ENCODE measurements around the gene SELENOO.

The SELENOO gene

GRCh38 chr22:50243685-50244419, 43.0 kb downstream of the SELENOO start:
- DNase-seq = no peak

GRCh38 chr22:50244420-50245213, 43.8 kb downstream of the SELENOO start, which contains the start of gene TUBGCP6:
Gene TUBGCP6, minus strand, starts transcription at chr22:50245023. Its CDS starts 564 bp downstream, at chr22:50244459.
- DNase-seq = peak; percentile 33

GRCh38 chr22:50245214-50246072, 44.6 kb downstream of the SELENOO start:
- DNase-seq = no peak

- DNase-seq = no peak
Measured at GRCh38 chr22:50246242-50247175, 45.7 kb downstream of the SELENOO start.

GRCh38 chr22:50247748-50248147, 46.9 kb downstream of the SELENOO start:
- no peak for DNase-seq

GRCh38 chr22:50248196-50249081, 47.6 kb downstream of the SELENOO start:
- no peak for DNase-seq

- no peak for DNase-seq
Measured at GRCh38 chr22:50249341-50250248, 48.8 kb downstream of the SELENOO start.

- DNase-seq = no peak
Measured at GRCh38 chr22:50250249-50250554, 49.4 kb downstream of the SELENOO start.

GRCh38 chr22:50250555-50251476, 50.0 kb downstream of the SELENOO start, which contains the start of gene HDAC10:
Gene HDAC10, minus strand, starts transcription at chr22:50251265. Its CDS starts 233 bp downstream, at chr22:50251032.
- DNase-seq = no peak

GRCh38 chr22:50251477-50252081, 50.8 kb downstream of the SELENOO start:
- no peak for DNase-seq

GRCh38 chr22:50252082-50253045, 51.6 kb downstream of the SELENOO start:
- no peak for DNase-seq

GRCh38 chr22:50253046-50253915, 52.5 kb downstream of the SELENOO start:
- no peak for DNase-seq

- no peak for DNase-seq
Measured at GRCh38 chr22:50253941-50254340, 53.1 kb downstream of the SELENOO start.

GRCh38 chr22:50255099-50255498, 54.3 kb downstream of the SELENOO start:
- no peak for DNase-seq

- no peak for DNase-seq
Measured at GRCh38 chr22:50255607-50256006, 54.8 kb downstream of the SELENOO start.

GRCh38 chr22:50256258-50256862, 55.5 kb downstream of the SELENOO start:
- DNase-seq = no peak

Data from DMS79 (cell line).